H1 (cell line): ENCODE data around the gene KCNQ1. TPM values are rescaled to one million over a fixed set of nuclear protein-coding genes. Genes with fewer than 3 reads are reported as not detected.
A peak's percentile ranks its signal among the peaks of the same experiment; 100 is the strongest.

Experiments used
- CTCF ChIA-PET: fragments of 300-600 bp; sonication (Branson Sonifier 250); formaldehyde crosslinking; loops from one replicate; lab custom pipeline; 2021; ENCODE audit not compliant: partially characterized antibody; lab: Charles Lee
- POLR2A ChIA-PET: fragments of 300-600 bp; sonication (Branson Sonifier 250); formaldehyde crosslinking; loops from one replicate; lab custom pipeline; 2021; ENCODE audit warnings: inconsistent platforms; ENCODE audit not compliant: partially characterized antibody; lab: Charles Lee
- DNase-seq, 2 experiments: peaks; one replicate each; pipeline versions ENCODE4 v3.0.0 to v3.0.0-alpha.2; 2010 to 2022; ENCODE audit warnings: low spot score in 2 of 2, low read depth in 1 of 2, mixed read lengths in 1 of 2
- FAIRE-seq: peaks from 2 replicates; lab custom pipeline; 2011; peaks lifted over from hg19 to GRCh38; lab: Jason Lieb, UNC
- H2AFZ ChIP-seq: 2 replicates; pipeline ENCODE4 v1.8.1; 2012; ENCODE audit warnings: low read length, inconsistent platforms
- H2AK5ac ChIP-seq: 2 replicates; pipeline ENCODE4 v1.6.1; 2013; ENCODE audit warnings: low read depth, low read length
- H2BK120ac ChIP-seq: replicated peaks from 2 replicates; pipeline ENCODE3; 2013; ENCODE audit warnings: low read depth, low read length, inconsistent platforms
- H2BK12ac ChIP-seq: 2 replicates; pipeline ENCODE4 v1.6.1; 2013; ENCODE audit warnings: low read depth, low read length
- H2BK15ac ChIP-seq: 2 replicates; pipeline ENCODE4 v1.6.1; 2013; ENCODE audit warnings: low read length
- H2BK20ac ChIP-seq: 2 replicates; pipeline ENCODE4 v1.6.1; 2013; ENCODE audit warnings: low read length
- H2BK5ac ChIP-seq: 2 replicates; pipeline ENCODE4 v1.6.1; 2013; ENCODE audit warnings: low read depth, low read length
- H3K14ac ChIP-seq: 2 replicates; pipeline ENCODE4 v1.6.1; 2013; ENCODE audit warnings: inconsistent platforms; ENCODE audit not compliant: insufficient read length
- H3K18ac ChIP-seq: 2 replicates; pipeline ENCODE4 v1.6.1; 2013; ENCODE audit warnings: low read length; ENCODE audit errors: extremely low read depth
- H3K23ac ChIP-seq: 2 replicates; pipeline ENCODE4 v1.6.1; 2013; ENCODE audit warnings: inconsistent platforms; ENCODE audit not compliant: insufficient read length
- H3K23me2 ChIP-seq: 2 replicates; pipeline ENCODE4 v1.6.1; 2013; ENCODE audit warnings: low read depth, low read length
- H3K27ac ChIP-seq: 2 replicates; pipeline ENCODE4 v1.6.1; 2011; ENCODE audit warnings: low read depth, low read length, inconsistent platforms
- H3K27me3 ChIP-seq, 4 experiments: replicated peaks in 1 of 4; 1 replicate in 1 of 4; 2 replicates in 3 of 4; pipeline versions ENCODE4 v1.6.1 to v1.8.1; 2011 to 2013; ENCODE audit warnings: low read length in 3 of 4, mild to moderate bottlenecking in 3 of 4, inconsistent platforms in 2 of 4, mixed read lengths in 2 of 4, moderate library complexity in 1 of 4; ENCODE audit not compliant: control insufficient read depth in 3 of 4, insufficient read depth in 3 of 4; ENCODE audit errors: extremely low read depth in 1 of 4
- H3K36me3 ChIP-seq, 4 experiments: 2 replicates each; pipeline versions ENCODE4 v1.6.1 to v1.8.1; 2011 to 2013; ENCODE audit warnings: mild to moderate bottlenecking in 4 of 4, low read length in 3 of 4, moderate library complexity in 2 of 4, control low read depth in 1 of 4, inconsistent platforms in 1 of 4; ENCODE audit not compliant: insufficient read depth in 4 of 4, control insufficient read depth in 2 of 4
- H3K4ac ChIP-seq: replicated peaks from 2 replicates; pipeline ENCODE3; 2013; ENCODE audit warnings: low read length, low read depth, mixed read lengths, inconsistent platforms; ENCODE audit not compliant: insufficient read length
- H3K4me1 ChIP-seq, 4 experiments: replicated peaks in 1 of 4; 1 replicate in 1 of 4; 2 replicates in 3 of 4; pipeline versions ENCODE4 v1.6.1 to v1.8.1; 2011 to 2013; ENCODE audit warnings: low read length in 3 of 4, inconsistent platforms in 2 of 4, mixed read lengths in 1 of 4; ENCODE audit not compliant: insufficient read depth in 4 of 4, control insufficient read depth in 3 of 4
- H3K4me2 ChIP-seq, 2 experiments: 2 replicates each; pipeline versions ENCODE4 v1.6.1 to v1.8.1; 2011 to 2013; ENCODE audit warnings: low read depth in 2 of 2, low read length in 2 of 2, control low read depth in 1 of 2, inconsistent platforms in 1 of 2, mild to moderate bottlenecking in 1 of 2; ENCODE audit not compliant: insufficient read depth in 1 of 2
- H3K4me3 ChIP-seq, 4 experiments: fragments of 200-600, 300-600 bp in 1 of 4; sonication (generic), shearing (Covaris generic), sonication (Bioruptor Twin) in 1 of 4; 2 replicates each; pipeline versions ENCODE4 v1.5.1 to v1.8.1; 2011 to 2016; ENCODE audit warnings: low read length in 4 of 4, low read depth in 3 of 4, control low read depth in 2 of 4, inconsistent platforms in 2 of 4, mild to moderate bottlenecking in 2 of 4, mixed read lengths in 1 of 4, moderate library complexity in 1 of 4; ENCODE audit not compliant: insufficient read depth in 2 of 4; ENCODE audit errors: extremely low read depth in 1 of 4
- H3K56ac ChIP-seq: replicated peaks from 2 replicates; pipeline ENCODE3; 2013; ENCODE audit warnings: low read depth, mild to moderate bottlenecking, mixed read lengths, low read length, inconsistent platforms; ENCODE audit not compliant: insufficient read length
- H3K79me1 ChIP-seq: 2 replicates; pipeline ENCODE4 v1.6.1; 2013; ENCODE audit warnings: low read depth, low read length, control low read depth
- H3K79me2 ChIP-seq, 2 experiments: 2 replicates each; pipeline versions ENCODE4 v1.6.1 to v1.8.1; 2012 to 2013; ENCODE audit warnings: low read length in 2 of 2, mild to moderate bottlenecking in 2 of 2, inconsistent platforms in 1 of 2; ENCODE audit not compliant: insufficient read depth in 2 of 2, control insufficient read depth in 1 of 2
- H3K9ac ChIP-seq, 4 experiments: replicated peaks in 1 of 4; 1 replicate in 1 of 4; 2 replicates in 3 of 4; pipeline versions ENCODE4 v1.6.1 to v1.8.1; 2011 to 2013; ENCODE audit warnings: low read depth in 3 of 4, low read length in 3 of 4, control low read depth in 2 of 4, mild to moderate bottlenecking in 2 of 4, moderate library complexity in 2 of 4, inconsistent platforms in 1 of 4; ENCODE audit errors: extremely low read depth in 1 of 4
- H3K9me3 ChIP-seq, 2 experiments: 2 replicates each; pipeline versions ENCODE4 v1.6.1 to v1.8.1; 2012 to 2013; ENCODE audit warnings: mild to moderate bottlenecking in 2 of 2, moderate library complexity in 2 of 2, control low read depth in 1 of 2, inconsistent platforms in 1 of 2, low read depth in 1 of 2, low read length in 1 of 2, mixed read lengths in 1 of 2; ENCODE audit not compliant: insufficient read depth in 2 of 2
- H4K20me1 ChIP-seq, 2 experiments: replicated peaks in 1 of 2; 2 replicates each; pipeline versions ENCODE3 to v1.8.1; 2011 to 2013; ENCODE audit warnings: inconsistent platforms in 2 of 2, low read length in 2 of 2, mild to moderate bottlenecking in 1 of 2; ENCODE audit not compliant: insufficient read depth in 2 of 2, control insufficient read depth in 1 of 2
- H4K5ac ChIP-seq: 2 replicates; pipeline ENCODE4 v1.6.1; 2013; ENCODE audit warnings: low read length, low read depth, mixed read lengths, inconsistent platforms; ENCODE audit not compliant: insufficient read length
- H4K8ac ChIP-seq: 2 replicates; pipeline ENCODE4 v1.8.0; 2013; ENCODE audit warnings: mild to moderate bottlenecking, moderate library complexity, low read length, inconsistent platforms; ENCODE audit not compliant: insufficient read depth; ENCODE audit errors: extremely low read depth
- H4K91ac ChIP-seq: replicated peaks from 2 replicates; pipeline ENCODE3; 2013; ENCODE audit warnings: low read length, mixed read lengths, inconsistent platforms; ENCODE audit not compliant: insufficient read length
- CBX5 ChIP-seq: fragments of 300-800, 300-1000 bp; sonication (generic); IDR thresholded peaks from 2 replicates; pipeline ENCODE4 v1.7.1; 2016; ENCODE audit warnings: antibody characterized with exemption, low read length, low read depth
- CHD2 ChIP-seq: IDR thresholded peaks from 2 replicates; pipeline ENCODE4 v1.6.1; 2012; ENCODE audit warnings: low read length, improper control_type of control experiment
- GTF2F1 ChIP-seq: IDR thresholded peaks from 2 replicates; pipeline ENCODE4 v1.6.1; 2012; ENCODE audit warnings: low read depth, low read length, improper control_type of control experiment, borderline replicate concordance
- HDAC2 ChIP-seq, 2 experiments: fragments of 300-600 bp in 1 of 2; sonication (generic) in 1 of 2; IDR thresholded peaks; 2 replicates each; pipeline ENCODE4 v1.6.1; 2011 to 2012; ENCODE audit warnings: low read depth in 2 of 2, low read length in 2 of 2, mild to moderate bottlenecking in 2 of 2, moderate library complexity in 2 of 2, borderline replicate concordance in 1 of 2, inconsistent platforms in 1 of 2
- MAFK ChIP-seq: IDR thresholded peaks from 2 replicates; pipeline ENCODE4 v1.6.1; 2012; ENCODE audit warnings: low read depth, mild to moderate bottlenecking, improper control_type of control experiment, low read length
- RAD21 ChIP-seq, 2 experiments: IDR thresholded peaks in 1 of 2; conservative IDR thresholded peaks in 1 of 2; 2 replicates each; pipeline ENCODE4 v1.6.1; 2011; ENCODE audit warnings: low read depth in 2 of 2, low read length in 2 of 2, improper control_type of control experiment in 1 of 2, inconsistent platforms in 1 of 2, mild to moderate bottlenecking in 1 of 2, moderate library complexity in 1 of 2
- SP1 ChIP-seq: IDR thresholded peaks from 2 replicates; pipeline ENCODE4 v1.6.1; 2011; ENCODE audit warnings: low read depth, low read length
- WGBS, 2 experiments: shearing (Covaris generic) in 1 of 2; methylation state at CpG; one replicate each; pipeline versions ENCODE4 v1.1.6 to v1.1.7; 2013 to 2015; ENCODE audit warnings: low lambda C conversion rate in 2 of 2, mixed read lengths in 2 of 2, inconsistent platforms in 1 of 2, low coverage in 1 of 2, missing lambda C conversion rate in 1 of 2; ENCODE audit not compliant: insufficient replicate concordance in 2 of 2, insufficient coverage in 1 of 2, insufficient read length in 1 of 2; ENCODE audit errors: extremely low coverage in 1 of 2, missing lambda C conversion rate in 1 of 2; 5-methylcytosine and 5-hydroxymethylcytosine counted together
- polyA plus RNA-seq, 7 experiments: library from polyadenylated mRNA; depleted of rRNA in 3 of 7; stranded (reverse) in 5 of 7; unstranded in 2 of 7; fragments of >200 nt in 5 of 7; fragments of 200-250 nt in 2 of 7; gene quantifications; 1 replicate in 5 of 7; 2 replicates in 1 of 7; 4 replicates in 1 of 7; pipeline versions ENCODE4 v1.2.1 to v1.2.3, GENCODE V29; 2011 to 2013; ENCODE audit warnings: missing spikeins in 2 of 7, mixed read lengths in 2 of 7
- total RNA-seq: library from RNA; stranded (reverse); fragmentation: NEBNext Ultra II Directional; extraction: Animal tissue kit (Norgen Biotek cat#: 25700); gene quantifications from 2 replicates; pipeline ENCODE4 v1.2.1, GENCODE V29; 2021

KCNQ1 gene
- total and polyA plus RNA-seq, 2 of the 8 experiments (the other 6 are each of a cell fraction or from before 2014, with no cell fraction given) = 1.9 to 2.0 TPM

DNA sequence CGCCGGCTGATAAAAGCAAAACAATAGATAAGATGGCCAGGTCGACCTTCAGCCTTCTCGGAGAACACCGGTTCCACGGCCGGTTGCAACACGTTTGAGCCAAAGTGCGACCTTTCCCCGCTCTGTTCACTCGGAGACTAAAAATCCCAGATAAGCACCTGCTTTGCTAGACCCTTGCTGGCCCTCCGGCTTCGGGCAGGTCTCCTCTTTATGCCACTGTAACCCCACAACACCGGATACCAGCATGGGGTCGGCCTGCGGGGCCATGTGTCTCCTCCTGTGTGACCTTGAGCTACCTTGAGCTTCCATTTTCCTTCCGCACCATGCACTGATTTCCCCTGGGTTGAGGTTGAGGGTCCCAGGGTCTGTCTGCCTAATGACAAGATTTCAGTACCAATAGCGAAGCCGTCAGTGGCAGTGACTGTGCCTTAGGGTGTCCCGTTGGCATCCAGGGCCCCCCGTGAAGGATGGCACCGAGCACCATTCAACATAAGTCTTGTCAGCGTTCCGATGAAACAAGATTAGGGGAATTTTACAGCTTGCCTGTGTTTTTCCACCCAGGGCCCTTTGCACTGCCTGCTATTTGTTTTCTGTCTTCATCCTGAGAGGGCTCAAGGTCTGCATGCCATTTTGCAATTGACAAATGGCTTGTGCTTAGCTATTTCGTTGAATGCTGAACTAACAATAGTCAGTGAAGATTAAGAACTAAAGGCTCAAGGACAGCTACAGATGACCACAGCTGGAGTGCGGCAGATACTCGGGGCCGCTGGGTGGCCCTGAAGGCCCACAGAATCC, 118.6 kb downstream of the KCNQ1 start:
- H4K5ac ChIP-seq = no peak overlapping the region
- no peak overlapping the region for H4K8ac ChIP-seq
- POLR2A ChIA-PET = no interaction called here
- no peaks in the 10 kb centered on the region for H3K36me3 ChIP-seq
- CTCF ChIA-PET = interaction anchor here (1.4 to 7.6 kb wide), 4 partner anchors 24 to 327 kb away, joined by 3 to 51 read pairs (median 6); partner anchors contain the start of gene CDKN1C
- H3K4ac ChIP-seq = no peak overlapping the region
- H3K79me1 ChIP-seq = no peaks in the 10 kb centered on the region
- no peak for TF ChIP-seq SP1
- TF ChIP-seq GTF2F1 = no peak
- peak in 1 of 2 experiments; percentile 16; a peak in 1 of 4 replicates for TF ChIP-seq RAD21 (IDR thresholded peaks at IDR 0.05 in 1 of 2, conservative IDR thresholded peaks at IDR 0.05 in 1 of 2; ENCODE audit: low read depth in 2 of 2, low read length in 2 of 2)
- TF ChIP-seq CBX5 = no peak
- no peak for TF ChIP-seq HDAC2 (IDR thresholded peaks at IDR 0.05; ENCODE audit: borderline replicate concordance in 1 of 2, low read depth in 2 of 2, low read length in 2 of 2)
- TF ChIP-seq MAFK = no peak
- no peak for TF ChIP-seq CHD2
- H3K14ac ChIP-seq = no peak overlapping the region
- peaks cover 0 to 9% (median 2%) of the 10 kb centered on the region in 4 experiments; a peak in 3 of 7 replicates for H3K4me1 ChIP-seq
- H2BK5ac ChIP-seq = no peak overlapping the region
- no peak overlapping the region for H2BK12ac ChIP-seq
- no peak overlapping the region for H2AFZ ChIP-seq
- H3K27ac ChIP-seq = no peak overlapping the region
- H3K9me3 ChIP-seq = no peaks in the 10 kb centered on the region; a peak in 1 of 4 replicates
- H2BK120ac ChIP-seq = no peak overlapping the region
- no peak overlapping the region for H2BK15ac ChIP-seq
- no peaks in the 10 kb centered on the region for H3K79me2 ChIP-seq
- no peak overlapping the region for H3K56ac ChIP-seq
- no peak overlapping the region for H2AK5ac ChIP-seq
- DNase-seq (no peak), FAIRE-seq (no peak)
- H3K18ac ChIP-seq = no peak overlapping the region
- no peak overlapping the region for H3K4me3 ChIP-seq
- peaks cover 0 to 3% of the 10 kb centered on the region in 2 experiments for H4K20me1 ChIP-seq
- H2BK20ac ChIP-seq = no peak overlapping the region
- no peak overlapping the region for H3K9ac ChIP-seq
- peaks cover 0 to 52% (median 33%) of the 10 kb centered on the region in 4 experiments; a peak in 6 of 7 replicates for H3K27me3 ChIP-seq
- WGBS, 2 experiments = 91% methylated on average over 28 of the region's 28 CpGs; no CpG with 5 or more reads in 1 of the 2 experiments
- H3K4me2 ChIP-seq = no peak overlapping the region
- H3K23me2 ChIP-seq = no peaks in the 10 kb centered on the region
- no peak overlapping the region for H3K23ac ChIP-seq
- no peak overlapping the region for H4K91ac ChIP-seq
